CD4-positive, alpha-beta T cell treated with Interleukin-4 for 1 hour (primary cell): ENCODE measurements around the gene NUDT7.

Experiments used
- DNase-seq, 2 donors: peaks; one replicate each; pipeline ENCODE4 v3.0.0-alpha.2; 2020 to 2022

Gene NUDT7

DNA sequence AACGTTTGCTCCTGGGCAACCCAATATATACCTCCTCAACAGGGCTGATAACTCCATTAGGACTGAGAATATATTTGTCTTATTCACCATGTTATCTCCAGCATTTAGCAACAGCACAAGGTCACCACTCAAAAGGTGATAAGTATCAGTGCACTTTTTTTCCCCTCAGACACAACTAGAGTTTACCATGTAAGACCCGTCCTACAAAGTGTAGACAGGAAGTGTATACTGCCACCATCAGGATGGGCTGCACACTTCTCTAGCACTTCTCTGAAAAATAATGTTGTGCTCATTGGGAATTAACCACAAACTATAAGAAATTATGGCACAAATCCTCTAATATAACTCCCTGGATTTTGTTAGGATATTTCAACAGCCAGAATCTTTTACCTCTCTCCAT is 60.4 kb downstream of the NUDT7 start:
- DNase-seq: no peak

DNA sequence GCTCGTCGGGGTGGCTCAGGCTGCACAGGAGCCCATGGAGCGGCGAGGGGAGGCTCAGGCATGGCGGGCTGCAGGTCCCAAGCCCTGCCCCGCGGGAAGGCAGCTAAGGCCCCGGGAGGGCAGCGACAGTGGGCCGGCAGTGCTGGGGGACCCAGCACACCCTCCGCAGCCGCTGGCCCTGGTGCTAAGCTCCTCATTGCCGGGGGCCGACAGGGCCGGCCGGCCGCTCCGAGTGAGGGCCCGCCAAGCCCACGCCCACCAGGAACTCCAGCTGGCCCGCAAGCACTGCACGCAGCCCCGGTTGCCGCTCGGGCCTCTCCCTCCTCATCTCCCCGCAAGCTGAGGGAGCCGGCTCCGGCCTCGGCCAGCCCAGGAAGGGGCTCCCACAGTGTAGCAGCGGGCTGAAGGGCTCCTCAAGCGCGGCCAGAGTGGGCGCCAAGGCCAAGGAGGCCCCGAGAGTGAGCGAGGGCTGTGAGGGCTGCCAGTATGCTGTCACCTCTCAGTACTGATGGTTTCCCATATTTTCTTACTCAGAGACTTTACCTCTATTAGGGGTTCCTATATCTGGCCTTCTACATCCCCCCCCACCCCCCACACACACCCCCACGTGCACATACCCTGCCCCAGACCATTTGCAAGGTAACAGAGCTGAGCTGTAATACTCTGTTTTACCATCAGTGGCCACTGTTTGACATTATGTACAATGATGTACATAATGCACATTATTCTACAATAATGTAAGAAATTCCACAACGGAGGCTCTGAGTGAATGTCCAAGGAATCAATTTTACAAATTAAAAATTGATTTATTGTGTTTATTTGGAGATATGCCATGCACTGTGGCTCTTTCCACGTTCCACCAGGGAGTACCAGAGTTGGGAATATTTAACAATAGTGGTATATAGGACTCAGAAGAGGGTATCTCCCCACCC is 62.4 kb downstream of the NUDT7 start:
- DNase-seq: no peak

DNA sequence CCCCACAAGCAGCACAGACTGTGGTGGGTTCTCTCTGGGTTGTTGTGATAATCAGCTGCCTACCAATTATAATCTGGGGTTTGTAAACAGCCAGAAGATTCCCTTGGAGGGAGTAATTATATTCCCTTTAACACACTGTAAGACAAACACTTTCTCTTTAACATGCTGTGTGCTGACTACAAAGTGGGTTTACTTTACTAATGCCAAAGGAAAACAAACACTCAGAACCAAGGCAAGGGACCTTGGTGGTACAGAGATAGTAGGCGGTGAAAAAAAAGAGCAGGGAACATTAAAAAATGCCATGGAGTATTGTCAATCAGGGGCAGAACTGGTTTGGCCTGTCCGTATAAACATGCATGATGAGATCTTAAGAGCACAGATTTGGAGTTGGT is 63.1 kb downstream of the NUDT7 start:
- DNase-seq: no peak

DNA sequence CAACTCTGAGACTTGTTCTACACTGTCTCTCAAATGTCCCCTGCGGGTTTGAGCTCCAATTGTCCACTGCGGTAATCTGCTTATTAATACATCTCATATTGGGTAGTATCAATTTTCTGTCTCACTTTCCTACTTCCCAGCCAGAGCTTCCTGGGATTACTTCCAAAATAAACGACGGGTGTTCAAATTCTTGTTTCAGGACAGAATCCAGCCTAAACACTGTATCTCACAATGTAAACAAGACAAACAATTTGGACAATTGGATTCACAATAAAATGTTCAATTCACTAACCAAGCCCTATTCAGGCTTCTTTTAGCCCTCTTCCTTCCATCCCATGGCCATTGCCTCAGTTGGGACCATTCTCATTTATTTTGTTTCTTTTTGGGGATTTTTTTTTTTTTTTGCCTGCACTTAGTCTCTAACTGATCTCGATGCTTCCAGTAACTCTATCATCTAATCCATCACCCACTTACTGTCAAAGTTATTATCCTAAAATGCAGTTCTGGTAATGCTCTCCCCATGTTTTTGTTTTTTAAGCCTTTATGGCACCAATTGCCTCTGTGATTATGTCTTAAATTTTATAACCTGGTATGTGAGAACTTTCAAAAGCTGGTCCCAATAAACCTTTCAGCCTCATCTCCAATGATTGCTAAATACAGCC is 64.0 kb downstream of the NUDT7 start:
- no peak for DNase-seq

DNA sequence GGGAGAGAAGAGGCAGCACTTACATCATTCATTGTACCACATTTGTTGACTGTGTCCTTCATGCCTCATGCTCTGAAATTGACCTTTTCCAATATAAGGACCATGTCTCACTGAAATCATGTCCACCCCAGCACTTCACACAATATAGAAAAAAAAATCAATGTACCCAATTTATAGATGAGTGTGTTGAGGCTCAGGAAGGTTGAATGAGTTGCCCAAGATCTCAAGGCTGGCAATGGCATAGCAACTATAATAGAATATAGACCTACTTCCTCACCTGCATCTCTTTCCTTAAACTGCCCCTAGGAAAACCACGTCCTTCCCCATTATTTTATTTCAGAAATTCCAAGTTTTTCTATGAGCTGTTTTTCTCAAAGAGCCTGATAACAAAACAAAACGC is 65.1 kb downstream of the NUDT7 start:
- DNase-seq: no peak

DNA sequence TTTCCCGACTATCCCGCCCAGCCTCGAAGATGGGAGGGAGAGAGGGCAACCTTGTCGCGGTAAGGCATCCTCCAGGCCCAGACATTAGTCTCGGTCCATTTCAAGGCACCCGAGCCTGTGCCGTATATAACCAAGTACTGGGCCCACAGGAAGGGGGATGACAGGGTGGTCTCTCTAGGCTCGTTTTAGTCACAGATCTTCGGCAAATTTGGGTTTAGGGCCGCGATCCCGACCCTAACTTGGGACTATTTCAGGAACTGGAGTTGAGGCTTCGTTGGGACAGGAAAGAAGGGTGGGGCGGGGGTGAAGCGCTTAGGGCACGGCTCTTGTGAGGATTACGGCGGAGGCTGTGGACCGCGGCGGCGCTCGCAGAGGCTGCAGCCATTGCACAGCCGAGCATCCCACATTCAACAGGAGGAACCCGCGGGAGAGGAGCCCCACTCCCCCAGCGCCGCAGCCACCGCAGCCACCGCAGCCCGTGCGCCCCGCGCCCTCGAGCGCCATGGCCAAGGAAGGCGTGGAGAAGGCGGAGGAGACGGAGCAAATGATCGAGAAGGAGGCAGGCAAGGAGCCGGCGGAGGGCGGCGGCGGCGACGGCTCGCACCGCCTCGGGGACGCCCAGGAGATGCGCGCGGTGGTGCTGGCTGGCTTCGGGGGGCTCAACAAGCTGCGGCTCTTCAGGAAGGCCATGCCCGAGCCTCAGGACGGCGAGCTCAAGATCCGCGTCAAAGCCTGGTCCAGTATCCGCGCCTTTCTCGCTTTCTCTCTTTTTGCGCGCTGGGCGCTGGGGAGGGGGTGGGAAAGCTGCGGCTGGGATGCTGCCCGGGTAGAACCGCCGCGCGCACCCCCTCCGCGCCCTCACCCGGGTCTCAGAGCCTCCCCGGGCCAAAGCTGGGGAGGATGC is 66.1 kb downstream of the NUDT7 start, which contains the start of gene VAT1L:
Gene VAT1L, plus strand, starts transcription at position 384 of the 904 bp plus-strand sequence. Its CDS starts 119 bp downstream, at position 503.
- DNase-seq: no peak

DNA sequence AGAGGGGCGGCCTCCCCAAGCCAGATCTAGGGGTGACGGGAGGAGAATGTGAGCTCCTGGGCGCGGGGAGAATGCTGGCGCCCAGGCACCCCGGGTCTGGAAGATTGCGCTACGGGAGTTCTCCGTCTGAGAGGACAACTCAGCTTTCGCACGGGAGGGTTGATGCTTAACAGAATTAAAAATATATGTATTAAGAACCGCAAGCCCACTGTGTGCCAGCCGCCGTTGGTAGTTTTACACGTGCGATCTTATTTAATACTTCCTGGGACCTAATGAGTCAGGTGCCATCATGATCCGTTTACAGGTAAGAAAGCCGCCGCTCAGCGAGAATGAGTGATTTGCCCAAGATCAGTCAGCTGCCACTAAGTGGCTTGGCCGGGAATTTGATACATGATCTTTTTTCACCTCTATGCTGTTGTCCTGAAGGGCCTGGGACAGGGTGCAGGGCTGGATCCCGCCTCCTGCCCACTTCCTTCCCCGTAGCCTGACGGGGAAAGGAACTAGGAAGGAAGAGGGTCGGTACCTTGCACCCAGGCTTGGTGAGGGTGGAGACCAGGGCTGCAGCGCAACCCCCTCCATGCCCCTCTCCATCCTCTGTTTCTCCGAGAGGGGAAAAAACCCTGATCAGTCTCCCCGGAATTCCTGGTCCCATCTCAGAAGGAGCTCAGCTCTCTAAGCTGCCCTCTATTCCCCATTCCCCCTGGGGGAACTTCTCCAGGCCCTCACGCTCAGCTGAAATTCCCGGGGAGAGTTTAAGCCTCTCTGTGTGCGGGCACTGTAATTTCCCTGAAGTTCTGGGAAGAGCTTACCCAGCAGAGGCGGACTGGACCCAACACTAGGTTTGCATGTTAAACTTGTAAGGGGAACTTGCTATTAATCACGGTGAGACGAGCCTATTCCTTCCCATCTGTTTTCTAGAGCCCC is 67.0 kb downstream of the NUDT7 start:
- DNase-seq: no peak

DNA sequence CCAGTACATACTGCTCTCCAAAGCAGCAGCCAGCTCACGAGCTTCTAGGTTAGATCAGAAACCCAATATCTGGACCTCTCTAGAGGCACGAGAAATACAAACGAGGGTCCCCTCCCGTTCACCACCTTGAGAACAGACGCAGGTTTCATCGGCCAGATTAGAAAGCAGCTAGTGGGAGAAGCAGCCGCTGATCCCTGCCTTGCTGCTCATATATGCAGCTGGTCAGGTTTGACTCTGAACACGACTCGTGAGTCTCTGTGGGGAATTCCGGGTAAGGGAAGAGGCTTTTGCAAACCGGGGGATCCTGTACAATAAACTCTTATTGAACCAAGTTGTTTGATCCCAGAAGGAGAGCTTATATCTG is 67.7 kb downstream of the NUDT7 start:
- DNase-seq: no peak

DNA sequence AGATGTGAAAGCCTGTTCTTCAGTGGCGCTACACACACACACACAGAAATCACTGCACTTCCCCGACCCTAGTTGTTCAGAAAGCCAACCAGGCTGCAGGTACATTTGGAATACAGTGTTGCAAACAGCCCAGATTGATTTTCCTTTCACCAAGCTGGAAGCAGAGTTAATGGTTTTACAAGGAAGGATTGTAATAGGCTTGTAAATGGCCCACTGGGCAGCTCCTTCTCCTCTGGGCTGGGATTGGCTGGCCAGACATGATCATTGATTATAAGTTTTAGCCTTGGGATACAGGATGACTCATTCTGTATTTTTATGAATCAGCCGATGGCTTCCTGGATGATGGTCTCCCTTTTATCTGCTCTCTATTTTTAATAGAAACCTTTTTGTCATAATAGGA is 68.6 kb downstream of the NUDT7 start:
- DNase-seq: no peak
